Stimulated activated CD4-positive, alpha-beta T cell treated with anti-CD3 and anti-CD28 coated beads, TNF-alpha, amount 100 ng/mL, for 48 hours (primary cell): ENCODE data around the gene MAP3K14.

Experiments used
- DNase-seq, 3 donors: peaks; one replicate each; pipeline ENCODE4 v3.0.0-alpha.2; 2020; ENCODE audit warnings: low read depth in 3 of 3

Gene MAP3K14

GRCh38 chr17:45339646-45340605 lies 23.1 kb upstream of the MAP3K14 start:
- no peak for DNase-seq

- DNase-seq: no peak
Measured at GRCh38 chr17:45338996-45339535, 22.2 kb upstream of the MAP3K14 start.

GRCh38 chr17:45338023-45338781 lies 21.4 kb upstream of the MAP3K14 start:
- no peak for DNase-seq

GRCh38 chr17:45336390-45337182 lies 19.8 kb upstream of the MAP3K14 start:
- DNase-seq: no peak

- no peak for DNase-seq
Measured at GRCh38 chr17:45335721-45336120, 18.9 kb upstream of the MAP3K14 start.

- DNase-seq: no peak
Measured at GRCh38 chr17:45334701-45335677, 18.2 kb upstream of the MAP3K14 start.

GRCh38 chr17:45334231-45334630 lies 17.4 kb upstream of the MAP3K14 start:
- DNase-seq: no peak

GRCh38 chr17:45333702-45334092 lies 16.9 kb upstream of the MAP3K14 start:
- no peak for DNase-seq

- no peak for DNase-seq
Measured at GRCh38 chr17:45332989-45333701, 16.3 kb upstream of the MAP3K14 start.

- no peak for DNase-seq
Measured at GRCh38 chr17:45332505-45332904, 15.7 kb upstream of the MAP3K14 start.

- no peak for DNase-seq
Measured at GRCh38 chr17:45326626-45327025, 9.8 kb upstream of the MAP3K14 start.

- no peak for DNase-seq
Measured at GRCh38 chr17:45325810-45326209, 9.0 kb upstream of the MAP3K14 start.

- DNase-seq: no peak
Measured at GRCh38 chr17:45324336-45324735, 7.5 kb upstream of the MAP3K14 start.

- DNase-seq: no peak
Measured at GRCh38 chr17:45322168-45322567, 5.3 kb upstream of the MAP3K14 start.

- no peak for DNase-seq
Measured at GRCh38 chr17:45320931-45321461, 4.2 kb upstream of the MAP3K14 start.

- no peak for DNase-seq
Measured at GRCh38 chr17:45320349-45320930, 3.6 kb upstream of the MAP3K14 start.

- DNase-seq: no peak
Measured at GRCh38 chr17:45319239-45319703, 2.5 kb upstream of the MAP3K14 start.

- no peak for DNase-seq
Measured at GRCh38 chr17:45318561-45319230, 1.9 kb upstream of the MAP3K14 start.
